Measurements from ENCODE around the gene ASPHD2.

GRCh38 chr22:26466196-26466595, 37.1 kb downstream of the ASPHD2 start:
- TF ChIP-seq CTCF (conservative IDR thresholded peaks at IDR 0.05; ENCODE audit: low read depth, low read length) (no peak), EZH2 (IDR thresholded peaks at IDR 0.05; ENCODE audit: borderline replicate concordance, low read depth, low read length, poor library complexity, severe bottlenecking) (no peak)
